HPDE6-E6E7 (cell line): ENCODE results near the gene ZFAND2A.
A peak's percentile ranks its signal among the peaks of the same experiment; 100 is the strongest.
"Not testable (repeated sequence)": the region's sequence is repeated elsewhere in the genome, so short reads cannot be mapped to it uniquely, and the experiment has no call there.

Experiments
- DNase-seq: peaks from one replicate; pipeline ENCODE4 v3.0.0; 2011; ENCODE audit warnings: missing footprints; ENCODE audit errors: extremely low spot score

Gene ZFAND2A, protein sequence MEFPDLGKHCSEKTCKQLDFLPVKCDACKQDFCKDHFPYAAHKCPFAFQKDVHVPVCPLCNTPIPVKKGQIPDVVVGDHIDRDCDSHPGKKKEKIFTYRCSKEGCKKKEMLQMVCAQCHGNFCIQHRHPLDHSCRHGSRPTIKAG

DNA sequence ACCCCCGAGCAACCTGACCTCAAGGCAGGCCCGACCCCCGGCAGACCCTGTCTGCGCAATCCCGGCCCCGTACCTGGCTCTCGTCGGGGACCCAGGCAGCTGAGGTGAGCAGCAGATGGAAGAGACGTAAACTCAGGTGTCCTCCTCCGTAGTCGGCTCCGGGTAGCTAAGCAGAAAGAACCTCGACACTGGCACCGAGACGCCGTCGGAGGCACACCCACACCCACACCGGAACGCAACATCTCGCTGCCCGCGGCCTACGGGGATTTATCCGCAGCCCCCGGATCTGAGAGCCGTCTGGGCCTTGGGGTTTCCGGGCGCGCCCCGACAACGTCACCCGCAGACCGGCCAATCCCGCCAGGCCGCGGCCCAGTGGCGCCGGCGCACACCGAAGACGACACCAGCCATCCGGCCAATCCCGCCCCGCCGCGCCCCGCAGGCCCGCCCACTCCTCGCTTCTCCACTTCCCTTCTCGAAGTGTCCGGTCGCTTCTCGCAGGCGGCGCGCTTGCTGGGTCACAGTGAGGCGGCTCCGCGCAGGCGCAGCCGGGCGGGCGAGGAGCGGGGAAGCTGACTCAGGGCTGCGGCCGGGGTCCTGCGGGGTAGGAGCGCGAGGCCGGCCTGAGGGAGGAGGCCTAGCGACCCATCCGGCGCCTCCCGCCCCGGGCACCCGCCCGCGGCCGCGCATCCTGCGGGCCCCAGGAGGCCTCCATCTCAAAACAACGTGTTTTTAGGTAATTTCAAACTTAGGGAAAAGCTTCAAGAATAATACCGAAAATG, at the start of gene ZFAND2A:
TSS of gene ZFAND2A (minus strand) at position 306 of the 779 bp plus-strand sequence. CDS start 1,984 bp downstream, outside the sequence.
- peak; percentile 100 for DNase-seq

DNA sequence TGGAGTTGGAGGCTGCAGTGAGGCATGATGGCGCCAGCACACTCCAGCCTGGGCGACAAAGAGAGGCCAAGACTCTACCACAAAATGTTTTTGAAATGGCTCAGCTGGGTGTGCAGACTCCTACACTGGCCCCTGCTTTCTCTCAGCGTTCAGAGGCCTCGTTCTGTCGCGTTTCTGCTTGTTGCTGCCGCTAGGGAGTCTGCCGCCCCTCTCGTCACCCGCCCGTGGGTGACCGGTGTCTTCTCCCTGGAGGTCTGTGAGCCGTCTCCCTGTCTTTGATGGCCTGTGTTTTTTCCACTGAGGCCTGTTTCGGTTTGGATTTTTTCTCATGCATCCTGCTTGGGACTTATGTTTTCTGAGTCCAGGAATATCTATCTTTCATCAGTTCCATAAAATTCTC, 49.1 kb upstream of the ZFAND2A start:
- no peak for DNase-seq

GRCh38 chr7:1205742-1206141, 45.7 kb upstream of the ZFAND2A start:
- not testable (repeated sequence) for DNase-seq

GRCh38 chr7:1204460-1205140, 44.6 kb upstream of the ZFAND2A start:
- DNase-seq = no peak

- DNase-seq = not testable (repeated sequence)
These were observed 42.9 kb upstream of the ZFAND2A start for GRCh38 chr7:1202914-1203313.

DNA sequence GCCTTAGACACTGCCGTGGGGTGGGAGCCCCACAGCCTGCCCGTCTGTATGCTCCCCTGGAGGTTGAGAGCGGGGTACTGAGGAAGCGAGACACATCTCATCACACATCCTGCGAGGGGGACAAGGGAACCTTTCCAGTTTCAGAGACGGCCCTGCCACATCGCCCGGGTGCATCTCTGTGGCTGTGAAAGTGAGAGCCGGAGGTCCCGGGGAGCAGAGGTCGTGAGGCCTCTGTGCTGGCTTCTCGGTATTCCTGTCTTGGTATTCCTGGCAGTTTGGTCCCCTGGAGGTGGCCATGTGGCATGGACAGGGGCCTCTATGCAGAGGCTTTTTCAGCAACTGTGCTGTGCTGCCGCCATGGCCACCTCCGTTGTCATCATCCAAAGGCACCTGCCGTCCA, 41.9 kb upstream of the ZFAND2A start:
- no peak for DNase-seq

- no peak for DNase-seq
These were observed 40.0 kb upstream of the ZFAND2A start for GRCh38 chr7:1200045-1200444.

- DNase-seq = no peak
These were observed 38.1 kb upstream of the ZFAND2A start for GRCh38 chr7:1197997-1198625.

DNA sequence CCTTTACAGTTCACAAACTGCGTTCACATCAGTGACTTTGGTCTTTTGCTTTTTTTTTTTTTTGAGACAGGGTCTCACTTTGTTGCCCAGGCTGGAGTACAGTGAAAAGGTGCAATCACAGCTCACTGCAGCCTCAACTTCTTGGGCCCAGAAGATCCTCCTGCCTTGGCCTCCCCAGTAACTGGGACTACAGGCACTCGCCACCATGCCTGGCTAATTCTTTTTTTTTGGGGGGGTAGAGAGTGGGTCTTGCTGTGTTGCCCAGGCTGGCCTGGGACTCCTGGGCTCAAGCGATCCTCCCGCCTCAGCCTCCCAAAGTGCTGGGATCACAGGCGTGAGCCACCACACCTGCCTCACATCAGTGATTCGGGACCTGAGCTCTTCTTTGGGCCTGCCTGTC, 37.0 kb upstream of the ZFAND2A start:
- DNase-seq = no peak

GRCh38 chr7:1196441-1196840, 36.4 kb upstream of the ZFAND2A start:
- DNase-seq = not testable (repeated sequence)

GRCh38 chr7:1193593-1194424, 33.8 kb upstream of the ZFAND2A start:
- DNase-seq = no peak

DNA sequence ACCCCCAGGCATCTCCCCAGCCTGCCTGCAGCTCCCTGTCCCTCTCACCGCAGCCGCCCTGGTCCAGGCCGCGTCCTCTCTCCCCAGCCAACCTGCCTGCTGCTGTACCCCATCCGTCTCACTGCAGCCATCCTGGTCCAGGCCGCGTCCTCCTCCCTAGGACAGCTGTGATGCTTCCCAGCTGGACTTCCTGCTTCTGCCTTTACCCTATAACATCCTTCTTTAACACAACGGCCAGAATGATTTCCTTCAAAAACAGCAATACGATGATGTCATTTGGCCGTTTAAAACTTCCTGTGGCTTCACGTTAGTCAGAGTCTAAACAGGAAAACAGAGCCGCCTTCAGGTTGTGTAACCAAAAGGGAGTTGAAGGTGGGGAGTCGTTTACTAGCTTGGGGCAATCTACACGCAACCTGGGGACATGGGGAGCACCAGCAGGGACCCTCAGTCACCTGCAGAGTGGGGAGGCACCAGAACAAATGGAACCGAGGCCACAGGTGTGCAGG, 32.2 kb upstream of the ZFAND2A start:
- DNase-seq = no peak

- DNase-seq = no peak
These were observed 30.2 kb upstream of the ZFAND2A start for GRCh38 chr7:1189986-1190772.

GRCh38 chr7:1188720-1189294, 28.8 kb upstream of the ZFAND2A start:
- DNase-seq = no peak

DNA sequence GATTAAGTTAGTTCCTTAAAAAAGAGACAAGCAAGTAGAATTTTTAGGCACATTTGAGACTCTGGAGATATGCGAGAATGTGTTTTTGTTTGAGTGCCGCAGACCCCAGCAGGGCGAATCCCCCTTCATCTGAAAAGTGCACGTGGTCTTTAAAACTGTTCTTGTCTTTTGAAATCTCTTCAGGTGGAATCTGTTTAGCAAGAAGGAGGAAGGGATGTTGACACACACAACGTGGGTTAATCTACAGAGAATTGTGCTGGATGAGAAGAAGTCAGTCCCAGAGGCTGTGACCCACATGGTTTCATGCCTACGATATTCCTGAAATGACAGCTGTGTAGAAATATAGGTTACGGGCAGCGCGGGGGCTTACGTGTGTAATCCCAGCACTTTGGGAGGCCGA, 27.1 kb upstream of the ZFAND2A start:
- no peak for DNase-seq

DNA sequence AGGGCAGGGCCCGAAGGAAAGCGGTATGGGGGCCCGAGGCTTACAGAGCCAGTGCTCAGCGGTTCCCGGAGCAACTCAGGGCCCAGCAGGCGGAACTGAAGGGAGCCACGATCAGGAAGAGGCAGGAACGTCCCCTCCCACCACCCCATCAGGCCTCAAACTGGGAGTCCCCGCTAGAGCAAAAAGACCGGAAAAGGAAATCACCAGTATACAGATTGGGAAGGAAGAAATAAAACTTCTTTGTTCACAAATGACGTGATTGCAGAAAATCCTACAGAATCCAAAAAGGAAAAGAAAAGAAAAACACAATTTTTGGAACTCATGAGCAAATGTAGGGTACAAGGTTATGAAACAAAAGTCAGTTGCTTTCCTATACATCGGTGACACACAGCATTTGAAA, 21.6 kb upstream of the ZFAND2A start:
- no peak for DNase-seq

GRCh38 chr7:1181031-1181430, 21.0 kb upstream of the ZFAND2A start:
- DNase-seq = no peak

DNA sequence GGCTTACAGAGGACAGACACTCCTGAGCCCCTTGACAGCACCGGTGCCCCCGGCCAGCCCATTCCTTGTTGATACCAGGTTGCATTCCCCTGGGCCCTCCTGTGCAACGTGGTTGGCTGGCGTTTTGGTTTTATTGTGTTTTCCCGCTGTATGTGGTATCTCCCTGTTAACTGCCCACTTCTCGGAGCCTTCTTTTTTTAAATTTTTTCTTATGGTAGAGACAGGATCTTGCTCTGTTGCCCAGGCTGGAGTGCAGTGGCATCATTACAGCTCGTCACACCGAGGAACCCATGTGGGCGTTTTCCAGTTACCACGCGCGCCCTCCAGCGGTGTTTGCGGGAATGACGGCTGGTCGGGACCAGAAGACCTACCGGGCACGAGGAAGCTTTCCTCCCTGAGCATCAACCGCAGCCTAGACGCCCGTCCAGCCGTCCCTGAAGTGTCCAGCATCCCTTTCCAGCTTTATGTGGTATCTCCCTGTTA, 16.9 kb upstream of the ZFAND2A start:
- DNase-seq = no peak

DNA sequence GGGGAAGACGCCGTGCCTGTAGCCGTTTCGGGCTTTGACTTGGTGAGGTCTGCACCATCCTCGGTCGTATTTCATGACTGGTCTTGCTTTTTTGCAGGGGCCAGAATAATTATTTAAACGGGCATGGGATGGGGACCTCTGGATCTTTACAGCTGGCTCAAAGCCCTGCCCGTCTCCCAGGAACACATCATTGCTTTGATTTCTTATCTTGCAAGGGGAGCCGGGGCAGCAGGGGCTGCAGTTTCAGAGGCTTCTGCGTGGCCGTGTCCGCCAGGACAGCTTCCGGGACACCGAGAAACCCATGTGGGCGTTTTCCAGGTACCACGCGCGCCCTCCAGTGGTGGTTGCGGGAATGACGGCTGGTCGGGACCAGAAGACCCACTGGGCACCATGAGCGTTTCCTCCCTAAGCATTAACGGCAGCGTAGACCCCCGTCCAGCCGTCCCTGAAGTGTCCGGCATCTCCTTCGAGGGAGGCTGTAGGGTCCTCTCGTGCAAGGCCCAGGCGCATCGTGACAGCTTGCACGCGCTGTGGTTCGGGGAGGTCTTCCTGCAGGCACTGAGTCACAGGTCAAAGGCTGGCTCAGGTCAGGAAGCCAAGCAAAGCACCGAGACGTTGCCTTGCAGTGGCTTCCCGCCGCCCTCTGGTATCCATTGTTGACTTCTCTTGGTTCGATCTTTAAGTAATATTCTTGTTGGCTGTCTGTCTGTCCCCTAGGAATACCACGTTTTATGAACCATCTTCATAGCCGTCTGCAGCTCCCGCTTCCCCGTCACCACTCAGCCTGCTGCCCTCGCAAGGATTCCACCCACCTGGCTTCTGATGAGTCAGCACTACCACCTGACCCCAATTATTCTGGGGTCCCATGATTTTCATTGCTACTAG, 16.2 kb upstream of the ZFAND2A start:
- DNase-seq = peak; percentile 67
